GM18498 (cell line): ENCODE data around the gene WDR27.
"Not testable (repeated sequence)": the region's sequence is repeated elsewhere in the genome, so short reads cannot be mapped to it uniquely, and the experiment has no call there.

ENCODE experiments used
- ATAC-seq: cut with Tn5 transposase; IDR thresholded peaks from one replicate; pipeline ENCODE4 v1.9.1; 2021; ENCODE audit warnings: mild to moderate bottlenecking, moderate library complexity; ENCODE audit not compliant: unreplicated experiment

The WDR27 gene

GRCh38 chr6:169452117-169452868, 249.5 kb downstream of the WDR27 start:
- no peak for ATAC-seq

DNA sequence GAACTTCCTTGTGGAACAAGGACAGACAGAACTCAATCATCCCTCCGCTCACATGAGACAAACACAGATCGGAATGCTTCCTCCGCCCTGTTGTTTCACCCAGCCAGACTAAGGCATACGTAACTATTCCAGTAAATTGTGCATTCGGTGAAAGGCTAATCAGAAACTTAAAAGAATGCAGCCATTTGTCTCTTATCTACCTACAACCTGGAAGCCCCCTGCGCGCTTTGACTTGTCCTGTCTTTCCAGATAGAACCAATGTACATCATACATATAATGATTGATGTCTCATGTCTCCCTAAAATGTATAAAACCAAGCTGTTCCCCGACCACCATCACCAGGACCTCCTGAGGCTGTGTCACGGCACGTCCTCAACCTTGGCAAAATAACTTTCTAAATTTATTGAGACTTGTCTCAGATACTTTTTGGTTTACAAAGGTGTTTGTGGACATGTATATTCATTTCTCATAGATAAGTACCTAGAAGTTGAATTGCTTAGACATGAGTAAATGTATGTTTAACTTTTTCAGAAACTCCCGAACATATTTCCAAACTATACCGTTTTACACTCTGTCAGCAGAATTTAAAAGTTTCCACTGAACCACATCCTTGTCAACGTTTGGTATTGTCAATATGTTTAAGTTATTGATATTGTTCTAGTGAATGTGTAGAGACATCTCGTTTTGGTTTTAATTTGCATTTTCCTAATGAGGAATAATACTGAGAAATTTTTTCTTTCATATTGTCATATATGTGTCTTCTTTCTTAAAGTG, 250.6 kb downstream of the WDR27 start:
- no peak for ATAC-seq

- ATAC-seq = no peak
Observed at GRCh38 chr6:169450097-169450496, 251.7 kb downstream of the WDR27 start.

DNA sequence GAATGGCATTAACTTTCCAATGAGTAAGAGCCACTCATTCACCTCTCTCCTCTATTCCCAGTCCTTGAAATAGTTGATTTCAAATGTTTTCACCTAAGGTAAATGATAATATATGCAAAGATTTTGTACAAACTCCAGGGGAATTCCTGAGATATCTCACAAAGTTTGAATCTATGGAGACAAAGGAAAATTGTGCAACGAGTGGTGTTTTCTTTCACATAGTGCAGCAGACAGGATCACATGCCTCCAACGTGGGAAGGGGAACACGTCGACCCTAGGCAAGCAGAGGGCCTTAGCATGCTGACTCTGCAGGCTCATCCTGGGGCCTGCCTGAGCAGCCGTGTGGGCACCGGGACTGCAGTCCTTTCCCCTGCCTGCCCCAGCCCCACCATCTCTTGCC, 252.6 kb downstream of the WDR27 start:
- ATAC-seq = no peak

DNA sequence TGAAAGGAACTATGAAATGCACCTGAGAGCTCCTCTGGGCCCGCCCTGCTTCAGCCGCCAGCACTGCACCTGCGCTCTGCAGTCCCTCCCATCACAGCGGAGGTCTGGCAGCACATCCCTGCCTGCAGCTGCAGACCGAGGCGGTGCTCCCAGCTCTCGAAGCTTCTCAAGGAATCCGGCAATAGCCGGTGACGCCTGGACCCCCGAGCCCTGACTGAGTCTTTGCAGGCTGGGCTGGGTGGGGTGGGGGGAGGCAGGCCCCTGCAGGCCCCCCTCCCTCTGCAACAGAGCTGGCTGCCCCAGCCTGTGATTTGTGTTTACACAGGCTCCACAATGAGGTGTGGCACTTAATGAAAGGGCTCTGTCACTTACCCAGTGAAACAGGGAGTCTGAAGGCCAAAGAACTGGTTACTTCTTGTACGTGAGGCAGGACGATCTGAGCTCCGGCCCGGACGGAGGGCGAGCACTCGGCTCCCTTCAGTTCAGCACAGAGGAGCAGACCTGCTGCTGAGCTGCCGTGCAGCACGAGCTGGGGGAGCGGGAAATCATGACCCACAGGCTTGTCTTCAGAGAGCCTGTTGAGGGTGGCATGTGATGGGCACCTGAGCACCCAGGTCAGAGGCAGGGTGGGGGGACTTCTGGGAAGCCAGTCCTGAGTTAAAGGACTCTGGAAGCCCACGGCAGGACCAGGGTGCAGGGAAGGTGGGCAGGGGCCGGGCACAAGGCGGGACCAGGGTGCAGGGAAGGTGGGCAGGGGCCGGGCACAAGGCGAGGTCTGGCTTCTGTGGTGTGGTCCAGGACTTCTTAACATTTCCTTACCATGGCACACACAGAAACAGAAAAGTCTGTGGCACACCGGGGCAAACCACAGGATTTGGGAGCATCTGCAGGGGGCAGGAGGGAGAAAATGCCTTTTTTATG, 255.9 kb downstream of the WDR27 start:
- ATAC-seq = no peak

DNA sequence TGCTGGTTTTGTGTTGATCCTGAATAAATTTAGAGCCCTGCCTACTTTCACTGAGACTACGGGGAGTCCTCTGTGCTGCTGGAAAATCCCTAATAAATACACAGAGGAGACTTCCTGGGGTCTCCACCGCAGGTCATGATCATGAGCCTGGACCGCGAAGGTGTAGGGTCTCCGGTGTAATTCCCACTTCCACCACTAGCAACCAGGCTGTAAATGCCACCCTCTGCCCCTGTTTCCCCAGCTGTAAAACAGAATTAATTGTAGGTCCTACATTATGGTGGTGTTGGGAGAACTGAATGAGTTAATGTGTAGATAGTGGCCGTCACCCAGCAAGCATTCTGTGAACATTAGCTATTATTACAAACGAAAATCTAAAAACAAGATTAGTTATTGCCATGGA, 256.6 kb downstream of the WDR27 start:
- no peak for ATAC-seq

DNA sequence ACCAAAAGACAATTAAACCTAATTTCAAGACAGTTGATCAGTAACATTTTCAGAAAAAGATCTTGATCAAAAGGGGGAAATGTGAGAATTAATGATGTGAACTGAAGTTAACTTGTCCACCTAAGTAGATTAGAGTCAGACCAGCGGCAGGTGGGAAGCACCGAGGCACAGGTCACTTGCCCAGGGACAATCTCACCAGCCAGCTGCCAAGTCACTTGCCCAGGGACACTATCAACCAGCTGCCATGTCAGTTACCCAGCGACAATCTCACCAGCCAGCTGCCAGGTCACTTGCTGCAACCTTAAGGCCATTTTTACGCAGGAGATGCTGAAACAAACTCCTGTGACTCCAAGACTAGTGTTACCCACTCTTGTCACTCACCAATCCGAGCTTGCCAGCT, 260.5 kb downstream of the WDR27 start:
- no peak for ATAC-seq

- ATAC-seq = no peak
Observed at GRCh38 chr6:169439710-169440109, 262.1 kb downstream of the WDR27 start.

- not testable (repeated sequence) for ATAC-seq
Observed at GRCh38 chr6:169434554-169434953, 267.3 kb downstream of the WDR27 start.

DNA sequence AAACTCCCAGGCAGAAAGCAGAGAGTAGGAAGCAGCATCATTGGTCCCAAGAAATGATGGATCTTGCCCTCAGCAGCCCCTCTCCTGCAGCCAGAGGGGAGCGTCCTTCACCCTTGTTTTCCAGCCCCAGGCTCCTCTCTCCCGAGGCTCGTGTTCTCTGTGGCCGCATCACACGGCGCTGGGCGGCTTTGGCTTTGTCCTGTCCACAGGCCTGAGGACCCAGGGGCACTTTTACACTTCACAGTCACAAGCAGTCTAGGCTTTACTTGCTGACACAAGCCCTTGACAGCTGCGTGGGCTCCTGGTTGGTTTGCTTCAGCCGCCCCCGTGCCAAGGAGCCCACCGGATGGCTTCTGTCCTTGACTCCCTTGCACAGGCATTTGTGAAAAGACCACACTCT, 272.8 kb downstream of the WDR27 start:
- ATAC-seq = no peak

DNA sequence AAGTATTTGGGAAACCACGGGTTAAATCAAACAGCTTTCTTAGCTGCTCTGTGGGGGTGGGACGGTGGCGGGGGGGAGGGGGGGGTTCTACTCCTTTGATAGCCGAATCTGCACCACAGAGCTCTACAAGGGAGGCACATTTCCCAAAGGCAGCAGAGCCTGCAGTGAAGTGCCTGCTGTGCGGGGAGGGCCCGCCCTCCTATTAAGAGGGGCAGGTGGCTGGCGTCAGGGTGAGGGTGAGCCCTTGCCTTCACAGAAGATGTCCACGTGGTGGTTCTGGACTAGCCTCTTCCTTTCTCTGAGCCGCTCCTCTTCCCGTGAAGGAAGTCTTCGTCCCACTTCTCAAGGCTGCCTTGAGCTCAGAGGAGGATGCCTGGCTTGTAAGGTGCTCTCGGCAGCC, 273.3 kb downstream of the WDR27 start:
- no peak for ATAC-seq

GRCh38 chr6:169427856-169428255, 274.0 kb downstream of the WDR27 start:
- no peak for ATAC-seq

DNA sequence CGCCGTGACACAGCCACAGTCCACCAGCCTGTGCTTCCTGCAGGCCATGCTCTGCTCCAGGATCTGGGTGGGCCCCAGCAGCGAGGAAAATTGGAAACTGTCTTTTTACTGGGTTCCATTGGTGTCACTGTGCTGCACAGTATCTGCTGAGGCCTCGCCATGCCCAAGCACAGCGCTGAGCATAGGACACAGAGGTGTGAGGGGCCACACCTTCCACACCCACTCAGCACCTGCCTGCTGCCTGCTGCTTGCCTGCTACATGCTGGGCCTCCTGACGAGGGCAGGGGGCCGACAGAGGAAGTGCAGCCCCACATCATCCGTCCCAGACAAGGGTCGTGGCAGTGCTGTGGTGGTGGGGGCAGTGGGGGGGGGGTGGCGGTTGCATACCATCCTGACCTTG, 275.2 kb downstream of the WDR27 start:
- no peak for ATAC-seq

DNA sequence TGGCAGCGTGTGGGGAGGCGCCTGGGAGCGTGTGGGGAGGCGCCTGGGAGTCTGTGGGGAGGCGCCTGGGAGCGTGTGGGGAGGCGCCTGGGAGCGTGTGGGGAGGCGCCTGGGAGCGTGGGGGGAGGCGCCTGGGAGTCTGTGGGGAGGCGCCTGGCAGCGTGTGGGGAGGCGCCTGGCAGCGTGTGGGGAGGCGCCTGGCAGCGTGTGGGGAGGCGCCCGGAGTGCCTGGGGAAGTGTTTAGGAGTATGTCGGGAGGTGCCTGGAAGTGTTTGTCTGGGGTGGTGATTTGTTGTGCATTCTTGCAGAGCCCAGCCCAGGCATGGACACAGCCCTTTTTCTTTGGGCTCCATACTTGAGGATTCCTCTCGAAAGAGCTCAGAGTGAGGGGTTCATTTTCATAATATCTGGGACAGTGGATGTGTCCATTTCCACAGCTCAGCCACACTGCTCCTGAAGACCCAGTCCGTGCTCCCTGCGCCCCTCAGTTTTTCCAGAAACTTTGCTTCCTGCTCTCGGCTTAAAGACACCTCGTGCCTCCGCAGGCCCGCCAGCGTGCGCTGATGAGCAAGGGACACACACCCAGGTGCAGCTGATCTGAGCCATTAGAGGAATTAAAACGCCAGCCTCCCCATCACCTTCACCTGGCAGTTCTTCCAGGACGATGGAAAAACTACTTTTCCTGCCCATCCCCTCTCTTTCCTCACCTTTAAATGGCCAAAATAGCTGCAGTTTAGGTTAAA, 276.0 kb downstream of the WDR27 start:
- ATAC-seq = no peak

DNA sequence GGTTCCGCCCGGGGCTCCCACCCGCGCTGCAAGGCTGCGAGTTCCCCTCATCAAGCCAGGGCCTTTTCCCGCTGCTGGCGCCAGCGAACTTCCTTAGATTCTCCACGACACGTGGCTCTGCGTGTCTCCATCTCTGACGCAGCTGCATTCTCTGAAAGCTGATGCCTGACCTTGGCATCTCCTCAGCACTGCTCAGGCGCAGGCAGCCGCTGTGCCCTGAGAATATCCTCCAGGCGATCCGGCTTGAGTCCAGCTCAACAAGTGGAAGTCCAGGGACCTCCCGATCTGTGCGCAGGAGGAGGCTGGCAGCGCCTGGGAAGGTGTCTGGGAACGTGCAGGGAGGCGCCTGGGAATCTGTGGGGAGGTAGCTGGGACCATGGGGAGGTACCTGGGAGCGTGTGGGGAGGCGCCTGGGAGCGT, 277.0 kb downstream of the WDR27 start:
- ATAC-seq = no peak

- ATAC-seq = no peak
Observed at GRCh38 chr6:169424149-169424804, 277.6 kb downstream of the WDR27 start.

DNA sequence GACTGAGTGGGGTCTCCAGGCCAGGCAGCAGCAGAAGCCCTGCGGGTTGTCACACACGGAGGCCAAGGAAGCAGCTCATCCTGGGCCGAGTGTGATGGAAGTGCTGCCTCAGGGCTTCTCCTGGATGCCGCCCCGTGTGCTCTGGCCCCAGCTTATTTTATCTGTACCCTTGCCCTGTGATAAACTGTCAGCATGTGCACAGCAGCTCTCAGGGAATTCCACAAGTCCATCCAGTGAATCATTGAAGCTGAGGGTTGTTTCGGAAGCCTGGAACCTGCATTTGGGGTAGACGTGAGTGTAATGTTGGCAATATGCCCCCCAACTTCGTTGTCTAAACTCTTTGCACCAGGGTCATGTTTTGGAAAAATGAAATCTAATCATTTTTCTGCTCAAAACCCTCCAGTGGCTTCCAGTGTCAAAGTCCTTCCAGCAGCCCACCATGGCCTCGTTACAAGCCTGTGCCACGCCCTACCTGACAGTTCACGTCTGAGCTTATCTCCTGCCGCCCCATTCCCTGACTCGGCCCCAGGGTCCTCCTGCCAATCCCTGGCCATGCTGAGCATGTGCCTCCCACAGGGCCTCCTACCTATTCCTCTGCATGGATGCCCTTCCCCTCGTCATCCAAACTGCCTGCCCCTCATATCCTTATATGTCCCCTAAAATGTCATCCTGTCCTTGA, 280.1 kb downstream of the WDR27 start:
- ATAC-seq = no peak

DNA sequence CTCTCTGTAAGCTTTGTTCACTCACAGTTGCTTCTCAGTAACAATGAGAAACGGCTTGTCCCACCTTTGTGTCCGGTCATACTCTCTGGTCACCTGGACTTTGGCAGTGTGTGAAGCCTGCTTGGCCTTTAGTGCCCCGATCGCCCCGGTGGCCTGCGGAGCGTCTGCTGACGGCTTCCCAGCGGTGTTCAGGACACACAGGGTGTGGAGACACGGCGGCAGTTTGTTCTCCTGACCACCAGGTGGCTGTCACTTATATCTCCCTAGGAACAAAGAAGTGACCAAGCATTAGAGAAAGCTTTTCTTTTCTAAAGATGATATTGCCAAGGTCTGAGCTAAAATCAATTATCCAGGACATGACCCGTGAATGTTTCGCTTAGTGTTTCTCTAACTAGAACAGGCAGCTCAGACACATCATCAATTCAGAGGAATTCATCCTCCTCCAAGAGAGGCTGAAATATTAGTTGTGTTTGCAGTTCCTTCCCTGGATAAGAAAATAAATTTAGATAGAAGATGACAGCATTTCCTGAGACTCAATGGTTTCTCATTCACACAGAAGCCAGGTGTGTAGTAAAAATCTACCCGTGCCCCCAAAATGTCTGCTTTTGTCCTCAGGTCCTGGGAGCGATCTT, 280.8 kb downstream of the WDR27 start:
- ATAC-seq = no peak

- no peak for ATAC-seq
Observed at GRCh38 chr6:169417101-169417500, 284.7 kb downstream of the WDR27 start.
